H9 (cell line): ENCODE measurements around the gene GMNN. TPM values are rescaled to one million over a fixed set of nuclear protein-coding genes. Genes with fewer than 3 reads are reported as not detected.

Experiments used
- DNase-seq: peaks from one replicate; pipeline ENCODE4 v3.0.0-alpha.2; 2017
- H2AFZ ChIP-seq: one replicate; pipeline ENCODE4 v1.6.1; 2013; ENCODE audit warnings: mild to moderate bottlenecking, low read length, control low read depth, moderate library complexity
- H2AK5ac ChIP-seq: 2 replicates; pipeline ENCODE4 v1.6.1; 2013; ENCODE audit warnings: low read length, control low read depth, mixed read lengths; ENCODE audit not compliant: insufficient read length
- H2BK120ac ChIP-seq: one replicate; pipeline ENCODE4 v1.6.1; 2013; ENCODE audit warnings: low read depth, mild to moderate bottlenecking, low read length, control low read depth, inconsistent platforms; ENCODE audit not compliant: poor library complexity, severe bottlenecking
- H2BK12ac ChIP-seq: 2 replicates; pipeline ENCODE4 v1.6.1; 2013; ENCODE audit warnings: low read length, control low read depth, mixed read lengths, low read depth; ENCODE audit not compliant: insufficient read length
- H2BK15ac ChIP-seq: 2 replicates; pipeline ENCODE4 v1.6.1; 2013; ENCODE audit warnings: low read depth, low read length, control low read depth
- H2BK20ac ChIP-seq: one replicate; pipeline ENCODE4 v1.6.1; 2013; ENCODE audit warnings: low read depth, mild to moderate bottlenecking, low read length, control low read depth, inconsistent platforms; ENCODE audit not compliant: poor library complexity, severe bottlenecking
- H2BK5ac ChIP-seq: 2 replicates; pipeline ENCODE4 v1.6.1; 2013; ENCODE audit warnings: low read length, control low read depth, mixed read lengths; ENCODE audit not compliant: insufficient read length
- H3K14ac ChIP-seq: 2 replicates; pipeline ENCODE4 v1.6.1; 2013; ENCODE audit warnings: low read length, control low read depth; ENCODE audit not compliant: insufficient read depth
- H3K18ac ChIP-seq: 2 replicates; pipeline ENCODE4 v1.6.1; 2013; ENCODE audit warnings: low read depth, mild to moderate bottlenecking, mixed read lengths, low read length, control low read depth; ENCODE audit not compliant: insufficient read length
- H3K23ac ChIP-seq: 2 replicates; pipeline ENCODE4 v1.6.1; 2013; ENCODE audit warnings: low read length, control low read depth, mixed read lengths, low read depth; ENCODE audit not compliant: insufficient read length
- H3K23me2 ChIP-seq: 2 replicates; pipeline ENCODE4 v1.6.1; 2013; ENCODE audit warnings: low read depth, mild to moderate bottlenecking, mixed read lengths, low read length, control low read depth; ENCODE audit not compliant: insufficient read length, poor library complexity, severe bottlenecking
- H3K27ac ChIP-seq: 2 replicates; pipeline ENCODE4 v1.5.1; 2013; ENCODE audit warnings: low read length, control low read depth, mixed read lengths, low read depth; ENCODE audit not compliant: insufficient read length
- H3K27me3 ChIP-seq: 2 replicates; pipeline ENCODE4 v1.6.1; 2013; ENCODE audit warnings: low read length, control low read depth, inconsistent platforms; ENCODE audit not compliant: insufficient read depth
- H3K4ac ChIP-seq: 2 replicates; pipeline ENCODE4 v1.6.1; 2013; ENCODE audit warnings: low read depth, mild to moderate bottlenecking, control low read depth, inconsistent platforms, low read length, moderate library complexity
- H3K4me1 ChIP-seq: 2 replicates; pipeline ENCODE4 v1.6.1; 2013; ENCODE audit warnings: low read length, control low read depth, inconsistent platforms; ENCODE audit not compliant: insufficient read depth
- H3K4me2 ChIP-seq: 2 replicates; pipeline ENCODE4 v1.6.1; 2013; ENCODE audit warnings: low read length, control low read depth, mixed read lengths; ENCODE audit not compliant: insufficient read length, insufficient read depth
- H3K56ac ChIP-seq: 2 replicates; pipeline ENCODE4 v1.6.1; 2013; ENCODE audit warnings: low read depth, mild to moderate bottlenecking, mixed read lengths, low read length, control low read depth; ENCODE audit not compliant: insufficient read length
- H3K79me1 ChIP-seq: 2 replicates; pipeline ENCODE4 v1.6.1; 2013; ENCODE audit warnings: low read depth, mild to moderate bottlenecking, moderate library complexity, low read length, control low read depth, inconsistent platforms; ENCODE audit not compliant: insufficient read depth, poor library complexity, severe bottlenecking
- H3K79me2 ChIP-seq: 2 replicates; pipeline ENCODE4 v1.6.1; 2013; ENCODE audit warnings: low read length, control low read depth, inconsistent platforms; ENCODE audit not compliant: insufficient read depth
- H3K9ac ChIP-seq: 2 replicates; pipeline ENCODE4 v1.6.1; 2013; ENCODE audit warnings: low read length, control low read depth, mixed read lengths; ENCODE audit not compliant: insufficient read length; ENCODE audit errors: extremely low read depth
- H3K9me3 ChIP-seq: one replicate; pipeline ENCODE4 v1.6.1; 2013; ENCODE audit warnings: low read depth, low read length, inconsistent platforms; ENCODE audit not compliant: control insufficient read depth
- H3T11ph ChIP-seq: one replicate; pipeline ENCODE4 v1.6.1; 2013; ENCODE audit warnings: mild to moderate bottlenecking, low read length, control low read depth, inconsistent platforms
- H4K20me1 ChIP-seq: one replicate; pipeline ENCODE4 v1.6.1; 2013; ENCODE audit not compliant: control insufficient read depth, insufficient read length, insufficient read depth
- H4K5ac ChIP-seq: 2 replicates; pipeline ENCODE4 v1.6.1; 2013; ENCODE audit warnings: low read depth, mild to moderate bottlenecking, mixed read lengths, low read length, control low read depth; ENCODE audit not compliant: insufficient read length
- H4K8ac ChIP-seq: replicated peaks from 2 replicates; pipeline ENCODE4 v1.6.1; 2013; ENCODE audit warnings: low read length, control low read depth, mixed read lengths, low read depth; ENCODE audit not compliant: insufficient read length
- H4K91ac ChIP-seq: 2 replicates; pipeline ENCODE4 v1.6.1; 2013; ENCODE audit warnings: low read depth, mild to moderate bottlenecking, moderate library complexity, mixed read lengths, low read length, control low read depth; ENCODE audit not compliant: insufficient read length
- H3K27ac Mint-ChIP-seq, 3 experiments: 2 replicates in 2 of 3; 3 replicates in 1 of 3; pipeline ENCODE4 v1.8.0; 2020 to 2021; ENCODE audit warnings: mixed read lengths in 3 of 3, mild to moderate bottlenecking in 1 of 3, moderate library complexity in 1 of 3
- H3K27me3 Mint-ChIP-seq: 2 replicates; pipeline ENCODE4 v1.8.0; 2021; ENCODE audit warnings: low read depth, mild to moderate bottlenecking, moderate library complexity, mixed read lengths
- H3K36me3 Mint-ChIP-seq, 3 experiments: 2 replicates in 2 of 3; 3 replicates in 1 of 3; pipeline ENCODE4 v1.8.0; 2020 to 2021; ENCODE audit warnings: low read depth in 3 of 3, mixed read lengths in 3 of 3; ENCODE audit not compliant: insufficient read depth in 1 of 3
- H3K4me1 Mint-ChIP-seq, 2 experiments: 2 replicates each; pipeline ENCODE4 v1.8.0; 2020; ENCODE audit warnings: mixed read lengths in 2 of 2
- H3K4me3 Mint-ChIP-seq, 2 experiments: 2 replicates in 1 of 2; 3 replicates in 1 of 2; pipeline ENCODE4 v1.8.0; 2020 to 2021; ENCODE audit warnings: mild to moderate bottlenecking in 2 of 2, mixed read lengths in 2 of 2, moderate library complexity in 1 of 2
- H3K9me3 Mint-ChIP-seq, 2 experiments: 2 replicates in 1 of 2; 3 replicates in 1 of 2; pipeline ENCODE4 v1.8.0; 2020; ENCODE audit warnings: mild to moderate bottlenecking in 2 of 2, mixed read lengths in 2 of 2, moderate library complexity in 1 of 2
- WGBS: extraction: QIAGEN DNeasy Blood & Tissue Kit; methylation state at CpG from one replicate; pipeline ENCODE4 v1.1.7; 2013; ENCODE audit warnings: missing lambda C conversion rate, low lambda C conversion rate, mixed read lengths; ENCODE audit not compliant: insufficient read length; ENCODE audit errors: extremely low coverage; 5-methylcytosine and 5-hydroxymethylcytosine counted together
- total RNA-seq: library from RNA; stranded (reverse); gene quantifications from 2 replicates; pipeline ENCODE4 v1.2.1, GENCODE V29; 2021
- TF ChIP-seq, protein P1 (sequence below): fragments of 200-600 bp; sonication (generic); conservative IDR thresholded peaks from 3 replicates; pipeline ENCODE4 v1.8.0; 2021; ENCODE audit warnings: antibody characterized with exemption, mild to moderate bottlenecking

GMNN gene
- total RNA-seq, 1 experiment from 2014 or later, result 106 TPM

DNA sequence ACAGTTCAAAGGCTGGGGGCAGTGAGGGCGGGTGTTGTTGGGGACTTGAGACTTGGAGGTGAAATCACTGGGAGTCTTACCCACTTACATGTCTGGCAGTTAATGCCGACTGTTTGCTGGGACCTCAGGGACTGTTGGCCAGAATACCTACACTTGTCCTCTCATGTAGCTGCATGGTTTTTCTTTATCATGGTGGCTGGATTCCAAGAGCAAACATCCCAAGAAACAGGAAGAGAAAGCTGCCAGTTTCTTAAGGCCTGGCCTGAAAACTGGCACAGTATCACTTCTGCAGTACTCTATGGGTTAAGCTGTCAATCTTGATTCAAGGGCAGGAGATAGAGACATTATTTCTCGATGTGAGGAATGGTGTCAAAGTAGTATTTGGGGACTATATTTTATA is 36.0 kb upstream of the GMNN start:
- Histone ChIP-seq H3K18ac (no peak overlapping the region), H3K79me2 (no peaks in the 10 kb centered on the region), H3K27ac (no peak overlapping the region), H2BK15ac (no peak overlapping the region), H3K4me1 (no peaks in the 10 kb centered on the region), H3K4ac (no peak overlapping the region), H4K91ac (no peak overlapping the region), H2AK5ac (no peak overlapping the region), H3K27me3 (no peaks in the 10 kb centered on the region), H3K79me1 (no peaks in the 10 kb centered on the region), H3K9me3 (no peaks in the 10 kb centered on the region), H4K20me1 (no peaks in the 10 kb centered on the region), H2BK12ac (no peak overlapping the region), H3K56ac (no peak overlapping the region), H2BK120ac (no peak overlapping the region), H3K9ac (no peak overlapping the region), H2BK20ac (no peak overlapping the region), H3K14ac (no peak overlapping the region), H3K4me2 (no peak overlapping the region), H4K8ac (no peak overlapping the region), H3K23ac (no peak overlapping the region), H2BK5ac (no peak overlapping the region), H3K23me2 (no peaks in the 10 kb centered on the region), H4K5ac (no peak overlapping the region), H3T11ph (no peak overlapping the region), H2AFZ (no peak overlapping the region)
- Mint-ChIP-seq H3K4me1 (no peaks in the 10 kb centered on the region), H3K36me3 (no peaks in the 10 kb centered on the region), H3K27me3 (peaks cover 1% of the 10 kb centered on the region), H3K27ac (no peak overlapping the region), H3K4me3 (no peak overlapping the region), H3K9me3 (no peaks in the 10 kb centered on the region)
- DNase-seq, result no peak
- TF ChIP-seq, protein P1, sequence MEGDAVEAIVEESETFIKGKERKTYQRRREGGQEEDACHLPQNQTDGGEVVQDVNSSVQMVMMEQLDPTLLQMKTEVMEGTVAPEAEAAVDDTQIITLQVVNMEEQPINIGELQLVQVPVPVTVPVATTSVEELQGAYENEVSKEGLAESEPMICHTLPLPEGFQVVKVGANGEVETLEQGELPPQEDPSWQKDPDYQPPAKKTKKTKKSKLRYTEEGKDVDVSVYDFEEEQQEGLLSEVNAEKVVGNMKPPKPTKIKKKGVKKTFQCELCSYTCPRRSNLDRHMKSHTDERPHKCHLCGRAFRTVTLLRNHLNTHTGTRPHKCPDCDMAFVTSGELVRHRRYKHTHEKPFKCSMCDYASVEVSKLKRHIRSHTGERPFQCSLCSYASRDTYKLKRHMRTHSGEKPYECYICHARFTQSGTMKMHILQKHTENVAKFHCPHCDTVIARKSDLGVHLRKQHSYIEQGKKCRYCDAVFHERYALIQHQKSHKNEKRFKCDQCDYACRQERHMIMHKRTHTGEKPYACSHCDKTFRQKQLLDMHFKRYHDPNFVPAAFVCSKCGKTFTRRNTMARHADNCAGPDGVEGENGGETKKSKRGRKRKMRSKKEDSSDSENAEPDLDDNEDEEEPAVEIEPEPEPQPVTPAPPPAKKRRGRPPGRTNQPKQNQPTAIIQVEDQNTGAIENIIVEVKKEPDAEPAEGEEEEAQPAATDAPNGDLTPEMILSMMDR, result no peak
- no CpG with 5 or more reads among the region's 3 CpGs for WGBS
